K562 (cell line): ENCODE results near the gene ANKRD31. TPM values are rescaled to one million over a fixed set of nuclear protein-coding genes. Genes with fewer than 3 reads are reported as not detected.

ENCODE experiments used
- ATAC-seq: fragments of 200-7000 bp; cut with Tn5 transposase; 3 replicates; pipeline ENCODE4 v1.9.1; 2020; ENCODE audit warnings: moderate library complexity
- BruUV-seq: library from RNA; stranded (reverse); fragments of 400-500 nt; replicated peaks from 2 replicates; lab custom pipeline; 2021; lab: Mats Ljungman, UMichigan
- CTCF ChIA-PET: fragments of 300-600 bp; formaldehyde crosslinking; extraction: SDS; loops from one replicate; lab custom pipeline; 2021; ENCODE audit warnings: low intra/inter-chr PET ratio; lab: Yijun Ruan, JAX
- POLR2A ChIA-PET: fragments of 300-600, 350-650 bp; sonication (Branson Sonifier 250); formaldehyde crosslinking; extraction: SDS; loops from one replicate; lab custom pipeline; 2021; ENCODE audit warnings: antibody characterized with exemption, inconsistent platforms; lab: Yijun Ruan, JAX
- DNase-seq, 4 experiments: peaks; one replicate each; pipeline versions ENCODE4 v3.0.0 to v3.0.0-alpha.2; 2011 to 2018; ENCODE audit warnings: low spot score in 3 of 4, mixed read lengths in 3 of 4; ENCODE audit errors: extremely low read depth in 1 of 4
- FAIRE-seq: peaks from 2 replicates; lab custom pipeline; 2011; peaks lifted over from hg19 to GRCh38; lab: Jason Lieb, UNC
- H2AFZ ChIP-seq: 2 replicates; pipeline ENCODE4 v1.6.0; 2011; ENCODE audit warnings: low read depth, low read length, control low read depth, inconsistent platforms
- H3K27ac ChIP-seq: fragments of 200-600 bp; 3 replicates; pipeline ENCODE4 v1.8.0; 2011; ENCODE audit warnings: low read depth, mild to moderate bottlenecking, control low read depth, inconsistent platforms, low read length, moderate library complexity, mixed read lengths; ENCODE audit errors: extremely low read depth
- H3K27me3 ChIP-seq, 2 experiments: fragments of 300-600 bp in 1 of 2; 2 replicates in 1 of 2; 3 replicates in 1 of 2; pipeline versions ENCODE4 v1.6.0 to v1.8.0; 2011; ENCODE audit warnings: inconsistent platforms in 2 of 2, low read length in 2 of 2, mild to moderate bottlenecking in 1 of 2, mixed read lengths in 1 of 2, moderate library complexity in 1 of 2; ENCODE audit not compliant: control insufficient read depth in 2 of 2, insufficient read depth in 2 of 2
- H3K36me3 ChIP-seq: fragments of 300-600 bp; 3 replicates; pipeline ENCODE4 v1.8.0; 2011; ENCODE audit warnings: mild to moderate bottlenecking, low read length, inconsistent platforms; ENCODE audit not compliant: control insufficient read depth, insufficient read depth
- H3K4me1 ChIP-seq, 2 experiments: fragments of 200-600 bp in 1 of 2; replicated peaks in 1 of 2; 2 replicates in 1 of 2; 3 replicates in 1 of 2; pipeline versions ENCODE4 v1.5.1 to v1.8.0; 2011; ENCODE audit warnings: inconsistent platforms in 2 of 2, low read length in 2 of 2, mild to moderate bottlenecking in 1 of 2, mixed read lengths in 1 of 2, moderate library complexity in 1 of 2; ENCODE audit not compliant: control insufficient read depth in 2 of 2, insufficient read depth in 2 of 2
- H3K4me2 ChIP-seq: 2 replicates; pipeline ENCODE4 v1.6.1; 2011; ENCODE audit warnings: low read length, control low read depth, inconsistent platforms, mixed read lengths; ENCODE audit not compliant: insufficient read depth
- H3K4me3 ChIP-seq: fragments of 200-600 bp; sonication (generic), shearing (Covaris generic); 2 replicates; pipeline ENCODE4 v1.5.1; 2016; ENCODE audit warnings: control low read depth, inconsistent platforms
- H3K79me2 ChIP-seq: fragments of 200-600 bp; 3 replicates; pipeline ENCODE4 v1.8.0; 2011; ENCODE audit warnings: low read length, inconsistent platforms; ENCODE audit not compliant: control insufficient read depth, insufficient read depth
- H3K9ac ChIP-seq, 2 experiments: 2 replicates each; pipeline versions ENCODE4 v1.6.0 to v1.6.1; 2011; ENCODE audit warnings: low read depth in 2 of 2, low read length in 2 of 2, control low read depth in 1 of 2, inconsistent platforms in 1 of 2, mild to moderate bottlenecking in 1 of 2, mixed read lengths in 1 of 2; ENCODE audit not compliant: insufficient read depth in 1 of 2
- H3K9me1 ChIP-seq: one replicate; pipeline ENCODE4 v1.6.0; 2011; ENCODE audit warnings: inconsistent platforms, mild to moderate bottlenecking, low read length, moderate library complexity; ENCODE audit not compliant: control insufficient read depth, insufficient read depth
- H3K9me3 ChIP-seq: replicated peaks from 2 replicates; pipeline ENCODE4 v1.5.1; 2011; ENCODE audit warnings: low read depth, low read length, inconsistent platforms; ENCODE audit not compliant: control insufficient read depth, insufficient read depth
- H4K20me1 ChIP-seq: replicated peaks from 2 replicates; pipeline ENCODE4 v1.6.1; 2011; ENCODE audit warnings: low read length, inconsistent platforms, mixed read lengths; ENCODE audit not compliant: control insufficient read depth, insufficient read depth
- CBFA2T2 ChIP-seq: fragments of 450-650 bp; conservative IDR thresholded peaks from 2 replicates; pipeline ENCODE4 v1.6.1; 2017; ENCODE audit warnings: mild to moderate bottlenecking
- ELF1 ChIP-seq: fragments of 200-800 bp; sonication (Bioruptor generic); IDR thresholded peaks from 2 replicates; pipeline ENCODE4 v1.6.1; 2016; ENCODE audit warnings: missing genetic modification characterization, missing compliant biosample characterization
- HDAC8 ChIP-seq: fragments of 450-650 bp; IDR thresholded peaks from 2 replicates; pipeline ENCODE4 v1.6.1; 2016; ENCODE audit warnings: mild to moderate bottlenecking, missing genetic modification characterization, moderate library complexity, missing compliant biosample characterization
- NRF1 ChIP-seq, 2 experiments: fragments of 450-650 bp; IDR thresholded peaks in 1 of 2; conservative IDR thresholded peaks in 1 of 2; 2 replicates each; pipeline ENCODE4 v1.6.1; 2014; ENCODE audit warnings: mild to moderate bottlenecking in 2 of 2
- RAD51 ChIP-seq: fragments of 450-650 bp; IDR thresholded peaks from 2 replicates; pipeline ENCODE4 v1.7.1; 2016; ENCODE audit warnings: low read depth, mild to moderate bottlenecking, borderline replicate concordance
- SOX6 ChIP-seq: fragments of 450-650 bp; IDR thresholded peaks from 2 replicates; pipeline ENCODE4 v1.6.1; 2014; ENCODE audit warnings: mild to moderate bottlenecking
- TAF7 ChIP-seq: fragments of 450-650 bp; IDR thresholded peaks from 2 replicates; pipeline ENCODE4 v1.6.1; 2016; ENCODE audit warnings: missing genetic modification characterization, missing compliant biosample characterization
- TFE3 ChIP-seq: fragments of 450-650 bp; formaldehyde crosslinking; IDR thresholded peaks from 2 replicates; pipeline ENCODE4 v1.4.0; 2020; ENCODE audit warnings: mild to moderate bottlenecking, mixed read lengths
- TOE1 ChIP-seq, 2 experiments: fragments of 450-650 bp in 1 of 2; sonication (generic) in 1 of 2; formaldehyde crosslinking in 1 of 2; IDR thresholded peaks; 2 replicates each; pipeline versions ENCODE4 v1.7.1 to v1.8.0; 2016 to 2022; ENCODE audit warnings: borderline replicate concordance in 2 of 2, mild to moderate bottlenecking in 2 of 2, antibody characterized with exemption in 1 of 2, inconsistent platforms in 1 of 2, low read depth in 1 of 2, missing genetic modification reagents in 1 of 2, moderate library complexity in 1 of 2
- TSC22D4 ChIP-seq: fragments of 450-650 bp; IDR thresholded peaks from 2 replicates; pipeline ENCODE4 v1.6.1; 2016; ENCODE audit warnings: missing genetic modification characterization, missing biosample characterization, control low read depth
- USF2 ChIP-seq: sonication (generic); formaldehyde crosslinking; IDR thresholded peaks from 2 replicates; pipeline ENCODE4 v1.5.0; 2020; ENCODE audit warnings: missing genetic modification reagents
- VEZF1 ChIP-seq: fragments of 200-800 bp; sonication (Bioruptor generic); IDR thresholded peaks from 2 replicates; pipeline ENCODE4 v1.6.1; 2017; ENCODE audit warnings: missing genetic modification characterization, missing compliant biosample characterization
- ZNF217 ChIP-seq: sonication (generic); formaldehyde crosslinking; IDR thresholded peaks from 2 replicates; pipeline ENCODE4 v1.8.0; 2022; ENCODE audit warnings: mild to moderate bottlenecking, missing genetic modification reagents
- ZNF316 ChIP-seq: fragments of 450-650 bp; IDR thresholded peaks from 2 replicates; pipeline ENCODE4 v1.6.1; 2016
- ZNF655 ChIP-seq: fragments of 250-450 bp; sonication (Bioruptor Pico); IDR thresholded peaks from 2 replicates; pipeline ENCODE4 v1.5.0; 2021
- ZNF695 ChIP-seq: fragments of 450-650 bp; formaldehyde crosslinking; IDR thresholded peaks from 2 replicates; pipeline ENCODE4 v1.4.0; 2020; ENCODE audit warnings: mild to moderate bottlenecking, moderate library complexity
- whole genome bisulfite sequencing: fragments of 100-300 bp; shearing (Covaris generic); methylation state at CpG from one replicate; pipeline ENCODE4 v1.1.6; 2016; ENCODE audit warnings: low coverage, mixed read lengths; ENCODE audit not compliant: insufficient coverage; ENCODE audit errors: missing lambda C conversion rate; 5-methylcytosine and 5-hydroxymethylcytosine counted together
- in situ Hi-C: fragments of 300-500 bp; cut with MboI; formaldehyde crosslinking; loops from 4 replicates; pipeline ENCODE4 v1.15.0; 2018; ENCODE audit warnings: inconsistent platforms, mixed read lengths
- intact Hi-C: fragments of 100-400 bp; cut with micrococcal nuclease; formaldehyde crosslinking; loops from 2 replicates; pipeline ENCODE4 v1.14.2; 2022
- polyA plus RNA-seq, 8 experiments: library from polyadenylated mRNA; depleted of rRNA in 4 of 8; stranded (reverse) in 5 of 8; unstranded in 3 of 8; fragments of >200 nt; fragmentation: Nextera tagmentation in 2 of 8; fragmentation: Illumina TruSeq in 1 of 8; extraction: Ambion mirVana in 2 of 8; extraction: Trizol in 1 of 8; gene quantifications; 2 replicates each; pipeline versions ENCODE4 v1.2.1 to v1.2.3, GENCODE V29; 2011 to 2014; ENCODE audit warnings: inconsistent platforms in 1 of 8, missing spikeins in 1 of 8
- total RNA-seq, 7 experiments: library from RNA; depleted of rRNA in 6 of 7; stranded (reverse); fragments of >200 nt in 6 of 7; fragmentation: Illumina TruSeq in 2 of 7; extraction: Trizol in 2 of 7; gene quantifications; 2 replicates each; pipeline versions ENCODE4 v1.2.1 to v1.2.3, GENCODE V29; 2011 to 2021; ENCODE audit warnings: low replicate concordance in 1 of 7

The ANKRD31 gene
- total and polyA plus RNA-seq, 9 of the 15 experiments (the other 6 are each of a cell fraction or from before 2014, with no cell fraction given), result under 0.01 to 0.11 (median 0.05) TPM; not detected in 1

- TF ChIP-seq NRF1 (conservative IDR thresholded peaks at IDR 0.05 in 1 of 2, IDR thresholded peaks at IDR 0.05 in 1 of 2) (no peak), HDAC8 (tag) (no peak), ELF1 (tag) (no peak), ZNF695 (CRISPR knock-in tag) (no peak)
Observed at GRCh38 chr5:75021800-75022199, 214.9 kb downstream of the ANKRD31 start (continued).

- Histone ChIP-seq H3K9ac (no peak overlapping the region), H3K9me1 (no peaks in the 10 kb centered on the region), H3K4me2 (no peak overlapping the region), H3K36me3 (no peaks in the 10 kb centered on the region), H3K4me1 (no peaks in the 10 kb centered on the region), H3K79me2 (no peaks in the 10 kb centered on the region), H4K20me1 (no peaks in the 10 kb centered on the region), H3K4me3 (no peak overlapping the region), H3K27ac (no peak overlapping the region), H3K27me3 (no peaks in the 10 kb centered on the region; a peak in 1 of 5 replicates), H2AFZ (no peak overlapping the region), H3K9me3 (no peaks in the 10 kb centered on the region)
- WGBS, result 0% methylated on average over 3 of the region's 3 CpGs
- BruUV-seq, result no TSS peak
- ChIA-PET CTCF (no interaction called here), POLR2A (no interaction called here)
- FAIRE-seq, result no peak
- peak; percentile 29; the same call in 1 of the 3 replicates for ATAC-seq
- TF ChIP-seq ZNF655 (no peak), USF2 (CRISPR knock-in tag) (peak; percentile 71), VEZF1 (CRISPR knock-in tag) (no peak), RAD51 (peak; percentile 87), TAF7 (tag) (no peak), ZNF217 (CRISPR knock-in tag) (no peak), CBFA2T2 (peak; percentile 56; the same call in 1 of the 2 replicates), TFE3 (CRISPR knock-in tag) (peak; percentile 86), SOX6 (no peak), TSC22D4 (no peak), TOE1 (IDR thresholded peaks at IDR 0.05; ENCODE audit: borderline replicate concordance) (peak; percentile 81), TOE1 (CRISPR knock-in tag; IDR thresholded peaks at IDR 0.05; ENCODE audit: borderline replicate concordance, low read depth) (no peak), ZNF316 (peak; percentile 19; the same call in 1 of the 2 replicates)
- in situ Hi-C loops, result no loop called here
- peak in 2 of 4 experiments; percentile 4 to 16 for DNase-seq
- intact Hi-C loops, result no loop called here
Observed at GRCh38 chr5:75021219-75021618, 215.5 kb downstream of the ANKRD31 start.
